WTC11 (cell line): ENCODE results near the gene COMTD1.

ENCODE experiments used
- CREB1 ChIP-seq: sonication (generic); formaldehyde crosslinking; IDR thresholded peaks from 2 replicates; pipeline ENCODE4 v1.8.0; 2023; ENCODE audit warnings: mild to moderate bottlenecking, missing genetic modification reagents
- NFYB ChIP-seq: sonication (generic); formaldehyde crosslinking; conservative IDR thresholded peaks from 2 replicates; pipeline ENCODE4 v1.8.0; 2022; ENCODE audit warnings: low read depth, missing genetic modification reagents
- ZNF232 ChIP-seq: sonication (generic); formaldehyde crosslinking; IDR thresholded peaks from 2 replicates; pipeline ENCODE4 v1.8.0; 2022; ENCODE audit warnings: mild to moderate bottlenecking, missing genetic modification reagents
- TF ChIP-seq, protein P1 (sequence below): sonication (generic); formaldehyde crosslinking; IDR thresholded peaks from 2 replicates; pipeline ENCODE4 v1.8.1; 2022; ENCODE audit warnings: missing genetic modification reagents, borderline replicate concordance
- TF ChIP-seq, protein P2 (sequence below): fragments of 200-600 bp; IDR thresholded peaks from 2 replicates; pipeline ENCODE4 v1.8.0; 2022; ENCODE audit warnings: antibody characterized with exemption
- TF ChIP-seq, protein P3 (sequence below): sonication (generic); formaldehyde crosslinking; IDR thresholded peaks from 2 replicates; pipeline ENCODE4 v1.8.1; 2023; ENCODE audit warnings: mild to moderate bottlenecking, missing genetic modification reagents, moderate library complexity
- TF ChIP-seq, protein P4 (sequence below): sonication (generic); formaldehyde crosslinking; IDR thresholded peaks from 2 replicates; pipeline ENCODE4 v1.8.0; 2022; ENCODE audit warnings: mild to moderate bottlenecking, missing genetic modification reagents
- TF ChIP-seq, protein P5 (sequence below): sonication (generic); formaldehyde crosslinking; IDR thresholded peaks from 2 replicates; pipeline ENCODE4 v1.8.1; 2023; ENCODE audit warnings: mild to moderate bottlenecking, missing genetic modification reagents

DNA sequence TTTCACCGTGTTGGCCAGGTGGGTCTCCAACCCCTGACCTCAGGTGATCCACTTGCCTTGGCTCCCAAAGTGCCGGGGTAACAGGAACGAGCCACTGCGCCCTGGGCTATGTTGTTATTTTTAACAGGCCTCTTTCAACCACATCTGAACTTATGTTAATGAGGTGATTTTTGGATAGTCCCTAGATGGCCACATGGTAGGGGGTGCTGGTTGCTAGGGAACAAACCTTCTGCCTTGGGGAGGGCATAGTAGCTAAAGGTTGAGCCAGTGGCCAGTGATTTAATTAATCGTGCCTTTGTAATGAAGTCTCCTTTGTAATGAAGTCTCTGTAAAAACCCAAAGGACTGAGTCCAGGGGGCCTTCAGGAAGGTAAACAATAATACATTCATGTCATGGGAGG, 9.1 kb downstream of the COMTD1 start:
- TF ChIP-seq, protein P1, sequence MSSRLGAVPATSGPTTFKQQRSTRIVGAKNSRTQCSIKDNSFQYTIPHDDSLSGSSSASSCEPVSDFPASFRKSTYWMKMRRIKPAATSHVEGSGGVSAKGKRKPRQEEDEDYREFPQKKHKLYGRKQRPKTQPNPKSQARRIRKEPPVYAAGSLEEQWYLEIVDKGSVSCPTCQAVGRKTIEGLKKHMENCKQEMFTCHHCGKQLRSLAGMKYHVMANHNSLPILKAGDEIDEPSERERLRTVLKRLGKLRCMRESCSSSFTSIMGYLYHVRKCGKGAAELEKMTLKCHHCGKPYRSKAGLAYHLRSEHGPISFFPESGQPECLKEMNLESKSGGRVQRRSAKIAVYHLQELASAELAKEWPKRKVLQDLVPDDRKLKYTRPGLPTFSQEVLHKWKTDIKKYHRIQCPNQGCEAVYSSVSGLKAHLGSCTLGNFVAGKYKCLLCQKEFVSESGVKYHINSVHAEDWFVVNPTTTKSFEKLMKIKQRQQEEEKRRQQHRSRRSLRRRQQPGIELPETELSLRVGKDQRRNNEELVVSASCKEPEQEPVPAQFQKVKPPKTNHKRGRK (CRISPR knock-in tag), result no peak
- TF ChIP-seq, protein P2, sequence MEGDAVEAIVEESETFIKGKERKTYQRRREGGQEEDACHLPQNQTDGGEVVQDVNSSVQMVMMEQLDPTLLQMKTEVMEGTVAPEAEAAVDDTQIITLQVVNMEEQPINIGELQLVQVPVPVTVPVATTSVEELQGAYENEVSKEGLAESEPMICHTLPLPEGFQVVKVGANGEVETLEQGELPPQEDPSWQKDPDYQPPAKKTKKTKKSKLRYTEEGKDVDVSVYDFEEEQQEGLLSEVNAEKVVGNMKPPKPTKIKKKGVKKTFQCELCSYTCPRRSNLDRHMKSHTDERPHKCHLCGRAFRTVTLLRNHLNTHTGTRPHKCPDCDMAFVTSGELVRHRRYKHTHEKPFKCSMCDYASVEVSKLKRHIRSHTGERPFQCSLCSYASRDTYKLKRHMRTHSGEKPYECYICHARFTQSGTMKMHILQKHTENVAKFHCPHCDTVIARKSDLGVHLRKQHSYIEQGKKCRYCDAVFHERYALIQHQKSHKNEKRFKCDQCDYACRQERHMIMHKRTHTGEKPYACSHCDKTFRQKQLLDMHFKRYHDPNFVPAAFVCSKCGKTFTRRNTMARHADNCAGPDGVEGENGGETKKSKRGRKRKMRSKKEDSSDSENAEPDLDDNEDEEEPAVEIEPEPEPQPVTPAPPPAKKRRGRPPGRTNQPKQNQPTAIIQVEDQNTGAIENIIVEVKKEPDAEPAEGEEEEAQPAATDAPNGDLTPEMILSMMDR, result no peak
- TF ChIP-seq, protein P3, sequence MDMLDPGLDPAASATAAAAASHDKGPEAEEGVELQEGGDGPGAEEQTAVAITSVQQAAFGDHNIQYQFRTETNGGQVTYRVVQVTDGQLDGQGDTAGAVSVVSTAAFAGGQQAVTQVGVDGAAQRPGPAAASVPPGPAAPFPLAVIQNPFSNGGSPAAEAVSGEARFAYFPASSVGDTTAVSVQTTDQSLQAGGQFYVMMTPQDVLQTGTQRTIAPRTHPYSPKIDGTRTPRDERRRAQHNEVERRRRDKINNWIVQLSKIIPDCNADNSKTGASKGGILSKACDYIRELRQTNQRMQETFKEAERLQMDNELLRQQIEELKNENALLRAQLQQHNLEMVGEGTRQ (CRISPR knock-in tag), result no peak
- TF ChIP-seq NFYB (CRISPR knock-in tag) (no peak), ZNF232 (CRISPR knock-in tag) (no peak), CREB1 (CRISPR knock-in tag) (no peak)
- TF ChIP-seq, protein P4, sequence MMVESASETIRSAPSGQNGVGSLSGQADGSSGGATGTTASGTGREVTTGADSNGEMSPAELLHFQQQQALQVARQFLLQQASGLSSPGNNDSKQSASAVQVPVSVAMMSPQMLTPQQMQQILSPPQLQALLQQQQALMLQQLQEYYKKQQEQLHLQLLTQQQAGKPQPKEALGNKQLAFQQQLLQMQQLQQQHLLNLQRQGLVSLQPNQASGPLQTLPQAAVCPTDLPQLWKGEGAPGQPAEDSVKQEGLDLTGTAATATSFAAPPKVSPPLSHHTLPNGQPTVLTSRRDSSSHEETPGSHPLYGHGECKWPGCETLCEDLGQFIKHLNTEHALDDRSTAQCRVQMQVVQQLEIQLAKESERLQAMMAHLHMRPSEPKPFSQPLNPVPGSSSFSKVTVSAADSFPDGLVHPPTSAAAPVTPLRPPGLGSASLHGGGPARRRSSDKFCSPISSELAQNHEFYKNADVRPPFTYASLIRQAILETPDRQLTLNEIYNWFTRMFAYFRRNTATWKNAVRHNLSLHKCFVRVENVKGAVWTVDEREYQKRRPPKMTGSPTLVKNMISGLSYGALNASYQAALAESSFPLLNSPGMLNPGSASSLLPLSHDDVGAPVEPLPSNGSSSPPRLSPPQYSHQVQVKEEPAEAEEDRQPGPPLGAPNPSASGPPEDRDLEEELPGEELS, result no peak
- TF ChIP-seq, protein P5, sequence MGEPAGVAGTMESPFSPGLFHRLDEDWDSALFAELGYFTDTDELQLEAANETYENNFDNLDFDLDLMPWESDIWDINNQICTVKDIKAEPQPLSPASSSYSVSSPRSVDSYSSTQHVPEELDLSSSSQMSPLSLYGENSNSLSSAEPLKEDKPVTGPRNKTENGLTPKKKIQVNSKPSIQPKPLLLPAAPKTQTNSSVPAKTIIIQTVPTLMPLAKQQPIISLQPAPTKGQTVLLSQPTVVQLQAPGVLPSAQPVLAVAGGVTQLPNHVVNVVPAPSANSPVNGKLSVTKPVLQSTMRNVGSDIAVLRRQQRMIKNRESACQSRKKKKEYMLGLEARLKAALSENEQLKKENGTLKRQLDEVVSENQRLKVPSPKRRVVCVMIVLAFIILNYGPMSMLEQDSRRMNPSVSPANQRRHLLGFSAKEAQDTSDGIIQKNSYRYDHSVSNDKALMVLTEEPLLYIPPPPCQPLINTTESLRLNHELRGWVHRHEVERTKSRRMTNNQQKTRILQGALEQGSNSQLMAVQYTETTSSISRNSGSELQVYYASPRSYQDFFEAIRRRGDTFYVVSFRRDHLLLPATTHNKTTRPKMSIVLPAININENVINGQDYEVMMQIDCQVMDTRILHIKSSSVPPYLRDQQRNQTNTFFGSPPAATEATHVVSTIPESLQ (CRISPR knock-in tag), result no peak
